ENCODE results near the gene SLC2A9. TPM values are rescaled to one million over a fixed set of nuclear protein-coding genes. Genes with fewer than 3 reads are reported as not detected.
"Not testable (repeated sequence)": the region's sequence is repeated elsewhere in the genome, so short reads cannot be mapped to it uniquely, and the experiment has no call there.

SLC2A9 gene
- total RNA-seq, 1 donor from 2014 or later, result 7.4 TPM

DNA sequence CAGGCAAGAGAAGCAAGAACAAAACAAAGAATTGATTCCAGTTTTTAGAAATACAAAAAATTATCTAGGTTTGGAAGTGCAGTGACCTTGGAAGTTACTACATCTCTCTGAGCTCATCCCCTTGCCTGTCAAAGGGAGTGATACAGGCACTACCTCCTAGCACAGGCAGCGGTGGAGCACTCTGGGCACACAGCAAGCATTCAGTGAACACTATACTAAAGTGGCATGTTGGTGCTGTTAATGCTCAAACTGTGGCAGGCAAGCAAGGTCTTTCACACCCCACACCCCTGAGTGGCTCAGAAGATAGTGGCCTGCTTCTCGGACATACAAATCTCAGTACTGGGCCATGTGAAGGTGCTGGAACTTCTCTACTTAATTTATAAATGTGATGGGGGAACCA is 188.7 kb downstream of the SLC2A9 start:
- DNase-seq (ENCODE audit: low spot score) (no peak), ATAC-seq (no peak)
- intact Hi-C loops (cut with DNase I), result loop anchor here (5.0 kb wide), 1 partner anchor 1575 kb away; no protein-coding TSS in a partner anchor

DNA sequence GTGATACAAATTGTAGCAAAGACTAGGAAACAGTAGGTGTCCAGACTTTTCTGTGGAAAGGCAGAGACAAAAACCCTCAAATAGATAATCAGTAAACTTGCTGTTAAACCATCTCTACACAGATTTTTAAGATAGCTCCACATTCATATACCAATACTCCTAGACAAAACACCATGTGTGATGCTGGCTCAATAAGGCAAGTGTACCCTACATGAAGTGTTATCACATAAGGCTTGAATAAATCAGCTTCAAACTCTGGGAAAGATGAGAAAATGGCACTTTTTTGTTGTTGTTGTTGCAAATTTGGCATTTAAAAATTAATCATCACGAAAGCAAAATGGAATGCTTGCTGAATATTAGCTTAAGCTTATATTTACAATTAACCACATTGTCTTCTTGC is 194.7 kb downstream of the SLC2A9 start:
- DNase-seq (ENCODE audit: low spot score) (no peak), ATAC-seq (no peak)
- intact Hi-C loops (cut with DNase I), result no loop called here

DNA sequence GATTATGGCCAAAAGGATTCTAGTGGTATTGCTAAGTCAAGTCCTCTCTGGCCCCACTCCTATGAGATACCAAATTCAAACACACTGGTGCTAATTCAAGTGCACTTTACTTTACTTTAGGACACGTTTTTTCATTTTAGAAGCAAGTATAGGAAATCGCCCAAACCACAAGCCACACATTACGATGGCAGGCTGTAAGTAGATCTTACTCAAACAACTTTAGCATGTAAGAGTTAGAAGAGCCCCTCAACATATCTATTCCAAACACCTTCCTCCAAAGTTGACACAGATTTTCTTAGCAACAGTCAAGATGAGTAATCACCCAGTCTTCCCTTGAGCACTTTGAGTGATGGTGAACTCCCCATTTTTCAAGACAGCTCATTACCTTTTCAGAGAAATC is 196.2 kb downstream of the SLC2A9 start:
- DNase-seq (ENCODE audit: low spot score), result no peak
- no peak for ATAC-seq
- intact Hi-C loops (cut with DNase I), result no loop called here

DNA sequence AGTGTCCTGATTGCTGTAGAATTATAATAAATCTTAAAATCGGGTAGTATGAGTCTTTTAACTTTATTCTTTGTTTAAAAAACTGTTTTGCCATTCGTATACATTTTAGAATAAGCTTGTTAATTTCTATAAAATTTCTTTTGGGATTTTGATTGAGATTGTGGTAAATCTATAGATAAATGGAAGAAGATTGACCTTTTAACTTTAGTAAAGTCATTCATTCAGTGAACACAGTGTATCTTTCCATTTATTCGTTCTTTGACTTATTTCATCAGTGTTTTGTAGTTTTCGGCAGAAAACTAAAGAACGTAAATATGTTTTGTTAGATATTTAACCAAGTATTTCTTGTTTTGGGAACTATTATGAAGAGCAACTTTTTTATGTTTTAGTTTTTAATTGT is 201.0 kb downstream of the SLC2A9 start:
- DNase-seq (ENCODE audit: low spot score) (no peak), ATAC-seq (no peak)
- intact Hi-C loops (cut with DNase I), result no loop called here

DNA sequence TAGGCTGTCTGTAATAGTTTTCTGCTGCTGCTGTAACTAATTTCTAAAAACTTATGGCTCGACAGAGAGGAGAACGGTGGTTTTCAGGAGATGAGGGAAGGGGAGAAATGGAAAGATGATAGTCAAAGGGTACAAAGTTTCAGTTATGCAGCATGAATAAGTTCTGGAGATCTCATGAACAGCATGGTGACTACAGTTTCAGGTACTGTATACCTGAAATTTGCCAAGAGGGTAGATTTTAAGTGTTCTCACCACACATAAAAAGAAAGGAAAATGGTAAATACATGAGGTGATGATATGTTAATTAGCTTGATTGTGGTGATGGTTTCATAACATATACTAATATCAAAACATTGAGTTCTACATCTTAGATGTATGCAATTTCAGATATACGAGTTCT is 205.0 kb downstream of the SLC2A9 start:
- intact Hi-C loops (cut with DNase I), result no loop called here
- ATAC-seq (no peak), DNase-seq (ENCODE audit: low spot score) (no peak)

DNA sequence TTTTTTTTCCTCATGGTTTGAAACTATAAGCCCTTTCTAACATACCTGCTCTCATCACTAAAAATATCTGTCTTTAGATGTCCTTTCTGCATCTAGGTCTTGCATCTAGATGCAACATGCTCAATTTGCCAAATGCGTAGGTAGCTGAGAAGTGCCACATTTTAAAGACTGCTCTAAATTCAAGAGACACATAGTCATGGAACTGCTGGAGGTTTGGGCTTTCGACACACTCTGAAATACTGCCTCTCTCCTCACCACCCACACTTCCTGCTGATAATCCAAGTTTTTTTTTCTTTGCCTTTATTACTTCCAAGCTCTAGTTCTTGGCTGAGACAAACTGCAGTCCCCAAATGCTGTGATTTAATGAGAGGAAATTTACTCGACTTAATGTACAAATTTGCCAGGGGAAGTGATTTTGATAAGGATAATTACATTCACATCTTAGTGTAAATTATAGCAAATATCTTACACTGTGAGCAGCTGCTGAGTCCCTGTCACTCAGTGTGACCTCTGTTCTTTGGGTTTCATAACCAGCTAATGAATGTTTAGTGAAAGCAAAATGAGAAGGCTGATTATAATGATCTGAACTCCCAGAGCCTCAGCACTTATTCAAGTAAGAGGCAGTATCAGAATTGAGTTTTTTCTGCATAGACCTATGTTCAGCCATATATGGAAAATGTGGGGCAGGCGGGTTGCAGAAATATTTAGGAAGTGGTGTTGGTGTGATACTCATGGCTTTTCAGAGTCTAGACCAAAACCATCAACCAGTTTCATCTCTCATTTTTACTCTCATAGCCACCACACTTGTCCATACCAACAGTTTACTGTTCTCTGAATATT is 208.6 kb downstream of the SLC2A9 start:
- intact Hi-C loops (cut with DNase I), result no loop called here
- ATAC-seq (no peak), DNase-seq (ENCODE audit: low spot score) (no peak)

DNA sequence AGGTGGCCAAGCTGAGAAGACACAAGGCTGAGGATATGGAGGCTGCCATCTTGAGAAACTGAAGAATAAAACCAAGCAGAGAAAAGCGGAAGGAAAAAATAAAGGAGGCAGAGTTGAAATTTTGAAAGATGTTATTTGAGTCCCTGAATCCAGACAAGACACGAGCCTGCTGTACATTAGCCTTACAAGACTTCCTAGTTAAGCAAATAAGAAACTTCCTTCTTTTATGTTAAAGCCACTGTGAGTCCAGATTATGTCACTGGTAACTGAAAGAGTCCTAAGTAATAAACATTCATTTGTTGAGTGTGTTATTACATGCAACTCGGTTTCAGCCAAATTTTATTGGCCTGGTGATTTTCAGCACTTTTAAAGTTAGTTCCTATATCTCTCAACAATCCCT is 209.5 kb downstream of the SLC2A9 start:
- intact Hi-C loops (cut with DNase I), result no loop called here
- no peak for ATAC-seq
- DNase-seq (ENCODE audit: low spot score), result no peak

DNA sequence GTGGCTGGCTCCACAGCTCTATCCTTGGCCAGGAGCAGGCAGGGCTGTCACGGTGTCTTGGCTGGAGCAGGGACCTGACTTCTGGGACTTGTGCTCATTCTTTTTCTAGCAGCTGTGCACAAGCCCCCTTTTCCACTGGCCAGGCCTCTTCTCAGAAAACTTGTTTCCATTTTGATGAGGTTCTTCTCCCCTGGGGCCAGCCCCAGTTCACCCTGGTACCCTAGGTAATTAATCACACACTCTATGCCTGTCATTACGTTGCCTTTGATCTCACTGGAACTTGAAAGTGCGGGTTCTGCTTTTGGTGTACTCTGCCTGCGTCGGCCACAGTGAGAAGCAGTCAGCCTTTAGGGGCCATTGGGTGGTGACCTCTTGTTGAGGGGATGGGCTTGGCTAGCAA is 213.2 kb downstream of the SLC2A9 start:
- intact Hi-C loops (cut with DNase I), result no loop called here
- ATAC-seq (no peak), DNase-seq (ENCODE audit: low spot score) (no peak)

DNA sequence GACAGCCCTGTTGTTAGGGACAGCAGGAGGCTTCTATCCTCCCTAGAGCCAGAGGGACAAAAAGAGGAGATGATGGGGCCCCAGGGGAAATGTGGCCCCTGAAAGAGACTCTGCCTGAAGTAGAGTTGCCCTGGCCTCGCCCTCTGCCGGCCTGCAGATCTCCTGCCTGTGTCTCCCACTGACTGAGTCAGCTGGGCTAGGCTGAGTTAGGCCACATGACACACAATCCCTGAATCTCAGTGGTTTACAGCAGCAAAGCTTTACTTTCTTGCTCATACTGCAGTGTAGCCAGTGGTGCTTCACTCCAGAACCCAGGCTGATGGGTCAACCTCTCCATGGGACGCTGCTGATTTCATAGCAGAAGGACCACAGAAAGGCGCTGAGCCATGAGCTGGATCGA is 216.4 kb downstream of the SLC2A9 start:
- intact Hi-C loops (cut with DNase I), result no loop called here
- DNase-seq (ENCODE audit: low spot score) (no peak), ATAC-seq (no peak)

DNA sequence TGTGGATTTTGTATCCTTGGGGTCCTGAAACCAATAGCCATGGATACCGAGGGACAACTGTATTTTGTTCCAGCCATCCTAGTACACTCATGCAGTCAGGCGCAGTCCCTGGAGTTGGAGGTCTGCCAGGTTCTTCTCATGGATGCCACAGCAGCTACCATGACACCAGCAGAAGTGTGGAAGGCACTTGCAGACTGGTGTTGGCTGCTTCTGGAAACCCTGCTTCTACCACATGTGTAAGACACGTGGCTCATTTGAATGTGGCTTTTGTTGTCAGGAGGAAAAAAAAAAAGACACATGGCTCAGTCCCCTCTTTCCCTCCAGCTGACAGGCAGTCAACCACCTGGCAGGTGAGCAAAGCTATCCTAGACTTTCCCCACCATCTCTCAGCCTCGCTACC is 220.4 kb downstream of the SLC2A9 start:
- intact Hi-C loops (cut with DNase I), result no loop called here
- DNase-seq (ENCODE audit: low spot score), result no peak
- no peak for ATAC-seq

DNA sequence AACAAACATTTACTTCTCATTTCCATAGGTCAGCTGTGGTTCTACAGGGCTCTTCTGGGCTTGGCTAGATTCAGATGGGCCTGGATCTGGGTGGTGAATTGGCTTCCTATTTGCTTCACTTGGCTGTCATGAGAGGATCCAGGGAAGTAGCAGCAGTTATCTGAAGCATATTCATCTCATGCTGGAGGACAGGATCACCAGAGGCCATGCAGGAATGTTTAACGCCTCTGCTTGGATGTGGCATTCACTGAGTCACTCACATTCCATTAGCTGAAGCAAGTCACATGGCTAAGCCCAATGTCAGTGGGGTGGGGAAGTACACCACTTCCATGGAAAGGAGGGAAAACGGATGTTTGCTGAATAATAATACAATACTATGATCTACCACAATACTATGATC is 224.7 kb downstream of the SLC2A9 start:
- intact Hi-C loops (cut with DNase I); ATAC-seq; DNase-seq (ENCODE audit: low spot score): not testable (repeated sequence)

DNA sequence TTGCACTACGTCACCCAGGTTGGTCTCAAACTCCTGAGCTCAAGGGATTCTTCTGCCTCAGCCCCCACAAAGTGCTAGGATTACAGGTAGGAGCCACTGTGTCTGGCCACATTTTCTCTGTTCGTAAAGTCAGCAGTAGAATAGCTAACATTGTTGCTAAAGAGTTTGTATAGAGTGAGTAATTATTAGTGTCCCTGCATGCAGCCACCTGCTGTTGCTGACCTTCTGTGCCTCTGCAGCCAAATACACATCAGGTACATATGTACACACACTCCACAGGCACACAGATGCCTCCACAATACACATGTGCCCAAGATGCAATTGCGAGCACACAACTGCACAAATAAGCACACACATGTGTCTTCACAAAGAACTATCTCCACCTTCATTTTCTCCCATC is 228.9 kb downstream of the SLC2A9 start:
- ATAC-seq (no peak), DNase-seq (ENCODE audit: low spot score) (no peak)
- intact Hi-C loops (cut with DNase I), result no loop called here

DNA sequence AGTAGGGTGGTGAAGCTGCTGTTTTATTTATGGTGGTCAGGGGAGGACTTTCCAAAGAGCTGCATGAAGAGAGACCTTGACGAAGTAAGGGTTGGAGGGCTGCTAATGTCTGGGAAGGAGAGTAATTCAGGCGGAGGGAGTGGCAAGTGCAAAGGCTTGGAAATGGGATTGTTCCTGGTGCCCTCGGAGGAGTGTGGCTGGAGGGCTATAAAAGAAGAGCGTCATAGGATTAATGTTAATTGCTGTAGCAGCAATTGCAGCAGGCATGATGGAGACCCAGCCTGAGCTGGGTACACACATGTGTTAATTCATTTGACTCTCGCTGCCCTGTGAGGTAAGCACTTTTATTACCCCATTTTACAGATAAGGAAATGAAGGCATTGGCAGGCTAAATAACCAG is 235.4 kb downstream of the SLC2A9 start:
- DNase-seq (ENCODE audit: low spot score); ATAC-seq; intact Hi-C loops (cut with DNase I): not testable (repeated sequence)

DNA sequence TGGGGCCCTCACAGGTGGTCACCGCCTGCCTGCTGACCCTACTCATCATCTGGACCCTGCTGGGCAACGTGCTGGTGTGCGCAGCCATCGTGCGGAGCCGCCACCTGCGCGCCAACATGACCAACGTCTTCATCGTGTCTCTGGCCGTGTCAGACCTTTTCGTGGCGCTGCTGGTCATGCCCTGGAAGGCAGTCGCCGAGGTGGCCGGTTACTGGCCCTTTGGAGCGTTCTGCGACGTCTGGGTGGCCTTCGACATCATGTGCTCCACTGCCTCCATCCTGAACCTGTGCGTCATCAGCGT is 239.2 kb downstream of the SLC2A9 start:
- intact Hi-C loops (cut with DNase I), result no loop called here
- ATAC-seq (no peak), DNase-seq (ENCODE audit: low spot score) (no peak)

DNA sequence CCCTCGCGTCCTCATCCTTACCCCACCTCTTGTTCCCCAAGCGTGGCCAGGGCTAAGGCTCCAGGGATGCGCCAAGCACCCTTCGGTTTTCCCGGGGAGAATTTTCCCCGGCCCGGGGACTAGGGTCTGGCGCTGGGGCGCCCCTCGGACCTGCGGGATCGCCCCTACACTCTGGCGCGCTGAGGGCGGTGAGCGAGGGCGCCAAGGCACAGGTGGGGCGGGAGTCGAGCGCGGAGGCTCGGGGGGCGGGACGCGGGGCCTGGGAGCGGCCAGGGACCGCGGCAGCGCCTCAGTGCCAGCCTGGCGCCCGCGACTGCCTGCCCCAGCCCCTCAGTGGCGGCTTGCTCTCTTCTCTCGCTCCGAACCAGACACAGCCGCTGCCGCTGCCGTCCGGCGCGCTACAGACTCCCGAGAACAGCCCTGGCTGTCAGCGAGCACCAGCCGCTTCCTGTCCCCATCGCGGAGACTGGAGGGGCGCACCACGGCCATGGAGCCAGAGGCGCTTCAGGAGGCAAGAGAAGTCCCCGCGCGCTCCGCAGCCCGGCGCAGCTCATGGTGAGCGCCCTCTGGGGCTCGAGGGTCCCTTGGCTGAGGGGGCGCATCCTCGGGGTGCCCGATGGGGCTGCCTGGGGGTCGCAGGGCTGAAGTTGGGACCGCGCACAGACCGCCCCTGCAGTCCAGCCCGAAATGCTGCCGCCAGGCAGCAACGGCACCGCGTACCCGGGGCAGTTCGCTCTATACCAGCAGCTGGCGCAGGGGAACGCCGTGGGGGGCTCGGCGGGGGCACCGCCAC is 239.8 kb downstream of the SLC2A9 start, which contains the start of gene DRD5:
Gene DRD5, plus strand, starts transcription at position 292 of the 793 bp plus-strand sequence. Its CDS starts 396 bp downstream, at position 688.
- ATAC-seq, result no peak

More for the DNA sequence above, 239.8 kb downstream of the SLC2A9 start, which contains the start of gene DRD5:
- intact Hi-C loops (cut with DNase I), result no loop called here
- DNase-seq (ENCODE audit: low spot score), result no peak

Other genes starting within 250 kb of the SLC2A9 start
- not detected for gene DRD5, start 239.9 kb downstream of the SLC2A9 start, total RNA-seq
- 264 TPM for gene WDR1, start 95.3 kb upstream of the SLC2A9 start, total RNA-seq